GM12801 (cell line): ENCODE measurements around the gene SRPX.

ENCODE experiments used
- CTCF ChIP-seq: IDR thresholded peaks from one replicate; pipeline ENCODE4 v1.5.1; 2011; ENCODE audit warnings: control low read depth; ENCODE audit not compliant: insufficient read length; ENCODE audit errors: extremely low read depth

The SRPX gene

GRCh38 chrX:38102240-38102639 lies 118.4 kb downstream of the SRPX start:
- TF ChIP-seq CTCF = no peak

- TF ChIP-seq CTCF = no peak
These were observed 121.0 kb downstream of the SRPX start for GRCh38 chrX:38099688-38100087.
